Central memory CD8-positive, alpha-beta T cell (primary cell): ENCODE data around the gene PAPOLG.

ENCODE experiments used
- ATAC-seq: fragments of 150-1000 bp; cut with Tn5 transposase; replicated peaks from 2 replicates; pipeline ENCODE4 v1.10.0; 2022; ENCODE audit warnings: mild to moderate bottlenecking, moderate FRiP score, moderate number of reproducible peaks; ENCODE audit not compliant: poor library complexity, severe bottlenecking; ENCODE audit errors: extremely low read depth
- DNase-seq, 2 donors: peaks; one replicate each; pipeline ENCODE4 v3.0.0; 2021; ENCODE audit warnings: low spot score in 2 of 2
- H3K27ac Mint-ChIP-seq: one replicate; pipeline ENCODE4 v1.8.0; 2022; ENCODE audit warnings: low read depth, mild to moderate bottlenecking, moderate library complexity, mixed read lengths
- H3K27me3 Mint-ChIP-seq: one replicate; pipeline ENCODE4 v1.8.0; 2022; ENCODE audit warnings: mixed read lengths
- H3K36me3 Mint-ChIP-seq: one replicate; pipeline ENCODE4 v1.8.0; 2022; ENCODE audit warnings: mild to moderate bottlenecking, moderate library complexity, mixed read lengths; ENCODE audit not compliant: insufficient read depth
- H3K4me1 Mint-ChIP-seq: one replicate; pipeline ENCODE4 v1.8.0; 2022; ENCODE audit warnings: mixed read lengths
- H3K4me3 Mint-ChIP-seq: one replicate; pipeline ENCODE4 v1.8.0; 2022; ENCODE audit warnings: mild to moderate bottlenecking, moderate library complexity, mixed read lengths
- H3K9me3 Mint-ChIP-seq: one replicate; pipeline ENCODE4 v1.8.0; 2022; ENCODE audit warnings: mixed read lengths

The PAPOLG gene

GRCh38 chr2:60741576-60741975, 14.5 kb upstream of the PAPOLG start:
- Mint-ChIP-seq H3K9me3 (no peaks in the 10 kb centered on the region), H3K4me3 (no peak overlapping the region), H3K36me3 (peaks cover 2% of the 10 kb centered on the region), H3K4me1 (peaks cover 12% of the 10 kb centered on the region), H3K27ac (no peak overlapping the region), H3K27me3 (peaks cover 9% of the 10 kb centered on the region)
- no peak for ATAC-seq
- DNase-seq: no peak

DNA sequence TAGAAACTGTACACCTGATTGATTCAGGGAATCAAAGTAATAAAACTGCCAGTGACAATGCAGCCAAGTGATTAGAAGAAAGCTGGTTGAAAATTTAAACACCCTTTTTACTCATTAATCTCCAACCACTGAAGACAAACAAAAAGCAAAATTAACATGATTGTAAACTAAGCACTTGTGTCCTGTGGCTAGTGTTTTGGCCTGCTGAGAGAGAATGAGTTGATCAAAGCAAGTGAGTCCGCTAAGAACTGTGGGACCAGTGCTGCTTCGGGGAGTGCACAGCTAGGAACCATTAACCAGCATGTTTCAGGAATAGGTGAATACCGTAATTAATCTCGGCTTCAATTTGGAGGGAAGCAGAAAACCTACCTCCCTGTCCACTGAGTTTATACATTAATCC, 13.6 kb upstream of the PAPOLG start:
- peaks cover 2% of the 10 kb centered on the region for H3K36me3 Mint-ChIP-seq
- peaks cover 13% of the 10 kb centered on the region for H3K4me1 Mint-ChIP-seq
- no peaks in the 10 kb centered on the region for H3K9me3 Mint-ChIP-seq
- peaks cover 2% of the 10 kb centered on the region for H3K27me3 Mint-ChIP-seq
- H3K4me3 Mint-ChIP-seq: no peak overlapping the region
- no peak for ATAC-seq
- no peak for DNase-seq
- no peak overlapping the region for H3K27ac Mint-ChIP-seq

GRCh38 chr2:60745330-60745729, 10.7 kb upstream of the PAPOLG start:
- DNase-seq (no peak), ATAC-seq (no peak)
- H3K4me3 Mint-ChIP-seq: no peak overlapping the region
- no peak overlapping the region for H3K27ac Mint-ChIP-seq
- peaks cover 2% of the 10 kb centered on the region for H3K36me3 Mint-ChIP-seq
- no peaks in the 10 kb centered on the region for H3K27me3 Mint-ChIP-seq
- peaks cover 13% of the 10 kb centered on the region for H3K4me1 Mint-ChIP-seq
- H3K9me3 Mint-ChIP-seq: no peaks in the 10 kb centered on the region

DNA sequence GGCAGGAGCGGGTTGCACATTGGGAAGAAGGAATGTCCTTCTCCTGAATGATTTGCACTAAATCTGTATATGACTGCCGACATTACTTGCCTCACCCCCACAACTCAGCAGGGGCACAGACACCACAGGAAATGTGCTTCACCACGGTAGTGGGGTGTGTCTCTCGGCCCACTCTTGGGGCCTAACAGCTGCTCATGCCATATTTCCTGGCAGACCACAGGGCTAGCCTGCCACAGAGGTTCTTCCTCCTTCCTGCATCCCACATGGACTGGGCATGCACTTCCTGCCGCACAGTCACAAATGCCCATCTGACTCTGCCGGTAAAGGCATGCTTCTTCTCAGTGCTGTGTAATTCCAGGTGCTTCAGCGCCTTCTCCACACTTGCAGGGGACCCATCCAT, 10.3 kb upstream of the PAPOLG start:
- peak overlapping the region; percentile 21 for H3K4me3 Mint-ChIP-seq
- no peaks in the 10 kb centered on the region for H3K27me3 Mint-ChIP-seq
- peaks cover 2% of the 10 kb centered on the region for H3K36me3 Mint-ChIP-seq
- no peak overlapping the region for H3K27ac Mint-ChIP-seq
- H3K9me3 Mint-ChIP-seq: no peaks in the 10 kb centered on the region
- peaks cover 13% of the 10 kb centered on the region for H3K4me1 Mint-ChIP-seq
- no peak for DNase-seq
- peak; percentile 58 for ATAC-seq

DNA sequence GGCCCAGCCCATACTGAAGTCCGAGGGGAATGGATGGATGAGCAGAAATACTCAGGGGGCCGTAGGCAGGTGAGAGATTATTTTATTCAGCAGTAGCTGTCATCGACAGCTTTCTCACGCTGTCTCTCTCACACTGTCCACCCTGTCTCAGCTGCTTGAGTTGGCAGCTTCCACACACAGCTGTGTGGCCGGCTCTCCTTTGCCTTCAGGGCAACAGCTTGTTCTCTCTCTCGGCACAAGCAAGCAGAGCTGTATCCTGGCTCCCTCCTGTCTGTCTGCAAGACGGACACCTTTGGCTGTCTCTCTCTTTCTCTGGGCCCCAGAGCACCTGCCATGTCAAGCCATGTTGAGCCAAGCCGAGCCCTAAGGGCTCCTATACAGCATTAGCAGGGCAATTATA, 9.8 kb upstream of the PAPOLG start:
- Mint-ChIP-seq H3K27ac (no peak overlapping the region), H3K4me1 (peaks cover 13% of the 10 kb centered on the region), H3K9me3 (no peaks in the 10 kb centered on the region), H3K36me3 (peaks cover 2% of the 10 kb centered on the region), H3K4me3 (no peak overlapping the region), H3K27me3 (no peaks in the 10 kb centered on the region)
- no peak for ATAC-seq
- no peak for DNase-seq

DNA sequence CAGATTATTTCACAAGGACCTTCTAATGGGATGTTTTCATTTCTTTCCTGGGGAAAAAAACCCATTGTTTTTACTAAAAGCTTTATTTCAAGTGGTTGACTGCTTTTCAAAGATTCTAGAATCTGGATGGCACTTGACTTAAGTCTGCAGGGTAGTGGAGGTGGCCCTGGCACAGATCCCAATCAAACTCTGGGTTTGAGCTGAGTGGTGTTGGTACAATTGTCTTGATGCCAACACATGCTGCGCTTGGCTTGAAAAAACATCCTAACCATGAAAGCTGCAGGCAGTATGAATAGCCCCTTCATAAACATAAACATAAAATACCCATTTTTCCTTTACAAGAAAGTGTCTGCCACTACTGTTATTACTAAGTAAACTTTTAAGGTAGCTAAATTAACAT, 3.6 kb downstream of the PAPOLG start:
- Mint-ChIP-seq H3K4me3 (no peak overlapping the region), H3K9me3 (no peaks in the 10 kb centered on the region), H3K4me1 (peaks cover 40% of the 10 kb centered on the region), H3K27me3 (no peaks in the 10 kb centered on the region), H3K27ac (no peak overlapping the region), H3K36me3 (peaks cover 49% of the 10 kb centered on the region)
- no peak for DNase-seq
- no peak for ATAC-seq

GRCh38 chr2:60764736-60765534, 8.9 kb downstream of the PAPOLG start:
- H3K27me3 Mint-ChIP-seq: no peaks in the 10 kb centered on the region
- no peak overlapping the region for H3K27ac Mint-ChIP-seq
- peaks cover 42% of the 10 kb centered on the region for H3K4me1 Mint-ChIP-seq
- H3K9me3 Mint-ChIP-seq: no peaks in the 10 kb centered on the region
- peaks cover 60% of the 10 kb centered on the region for H3K36me3 Mint-ChIP-seq
- H3K4me3 Mint-ChIP-seq: no peak overlapping the region
- DNase-seq (no peak), ATAC-seq (no peak)

DNA sequence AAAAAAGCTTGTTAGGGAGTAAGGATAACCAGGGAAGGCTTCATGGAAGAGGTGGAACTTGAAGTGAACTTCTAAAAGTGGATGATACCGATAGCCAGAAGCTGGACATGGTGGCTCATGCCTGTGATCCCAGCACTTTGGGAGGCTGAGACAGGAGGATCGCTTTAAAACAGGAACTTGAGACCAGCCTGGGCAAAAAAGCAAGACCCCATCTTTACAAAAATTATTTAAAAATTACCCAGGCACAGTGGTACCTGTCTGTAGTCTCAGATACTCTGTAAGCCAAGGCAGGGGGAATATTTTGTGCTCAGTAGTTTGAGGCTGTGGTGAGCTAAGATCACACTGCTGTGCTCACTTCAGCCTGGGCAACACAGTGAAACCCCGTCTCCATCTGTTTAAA, 10.2 kb downstream of the PAPOLG start:
- ATAC-seq: no peak
- DNase-seq: no peak
- Mint-ChIP-seq H3K27ac (peak overlapping the region; percentile 41), H3K36me3 (peaks cover 62% of the 10 kb centered on the region), H3K4me1 (peaks cover 37% of the 10 kb centered on the region), H3K4me3 (no peak overlapping the region), H3K9me3 (no peaks in the 10 kb centered on the region), H3K27me3 (no peaks in the 10 kb centered on the region)

GRCh38 chr2:60771508-60771907, 15.4 kb downstream of the PAPOLG start:
- Mint-ChIP-seq H3K27me3 (no peaks in the 10 kb centered on the region), H3K27ac (no peak overlapping the region), H3K4me1 (peaks cover 36% of the 10 kb centered on the region), H3K36me3 (peaks cover 70% of the 10 kb centered on the region), H3K9me3 (no peaks in the 10 kb centered on the region), H3K4me3 (no peak overlapping the region)
- no peak for DNase-seq
- ATAC-seq: no peak

DNA sequence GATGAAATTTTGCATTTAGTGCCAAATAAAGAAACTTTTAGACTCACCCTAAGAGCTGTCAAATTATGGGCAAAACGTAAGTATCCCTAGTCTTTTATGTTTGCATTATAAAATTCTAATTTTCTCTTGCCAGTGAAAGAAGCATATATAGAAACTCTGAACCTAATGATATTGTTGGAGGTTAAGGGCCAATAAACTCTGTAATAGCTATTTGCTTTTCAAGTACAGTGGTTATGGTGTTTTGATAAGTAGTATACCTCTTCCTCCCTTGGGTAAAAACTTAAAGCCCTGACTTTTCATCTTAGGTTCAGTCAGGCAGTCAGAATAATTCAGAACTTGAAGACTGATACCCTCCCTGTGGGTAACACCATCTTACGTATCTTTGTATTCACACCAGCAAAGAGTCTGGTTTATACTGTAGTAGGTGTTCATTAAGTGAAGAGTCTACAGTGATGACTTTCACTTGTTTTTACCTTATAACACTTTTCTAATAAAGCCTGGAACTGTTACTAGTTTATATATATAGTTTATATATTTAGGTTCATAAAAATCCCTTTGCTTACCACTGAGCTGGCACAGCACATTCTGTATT, 19.1 kb downstream of the PAPOLG start:
- Mint-ChIP-seq H3K36me3 (peaks cover 74% of the 10 kb centered on the region), H3K4me3 (no peak overlapping the region), H3K9me3 (no peaks in the 10 kb centered on the region), H3K27me3 (no peaks in the 10 kb centered on the region), H3K4me1 (peaks cover 9% of the 10 kb centered on the region), H3K27ac (no peak overlapping the region)
- ATAC-seq: no peak
- DNase-seq: no peak

DNA sequence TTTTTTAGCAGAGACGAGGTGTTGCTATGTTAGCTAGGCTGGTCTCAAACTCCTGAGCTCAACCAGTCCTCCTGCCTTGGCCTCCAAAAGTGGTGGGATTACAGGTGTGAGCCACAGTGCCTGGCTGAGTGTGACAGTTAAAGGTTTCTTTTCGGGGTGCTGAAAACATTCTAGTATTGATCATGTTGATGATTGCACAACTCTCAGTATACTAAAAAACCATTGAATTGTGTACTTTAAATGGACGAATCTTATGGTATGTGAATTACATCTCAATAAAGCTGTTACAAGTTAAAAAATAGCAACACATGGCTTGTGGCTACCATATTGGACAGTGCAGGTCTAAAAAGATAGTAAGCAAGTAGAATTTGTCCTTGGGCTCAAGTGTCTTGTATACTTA, 22.3 kb downstream of the PAPOLG start:
- Mint-ChIP-seq H3K4me1 (peaks cover under 1% of the 10 kb centered on the region), H3K4me3 (no peak overlapping the region), H3K9me3 (no peaks in the 10 kb centered on the region), H3K36me3 (peaks cover 70% of the 10 kb centered on the region), H3K27ac (no peak overlapping the region), H3K27me3 (no peaks in the 10 kb centered on the region)
- DNase-seq (no peak), ATAC-seq (no peak)

DNA sequence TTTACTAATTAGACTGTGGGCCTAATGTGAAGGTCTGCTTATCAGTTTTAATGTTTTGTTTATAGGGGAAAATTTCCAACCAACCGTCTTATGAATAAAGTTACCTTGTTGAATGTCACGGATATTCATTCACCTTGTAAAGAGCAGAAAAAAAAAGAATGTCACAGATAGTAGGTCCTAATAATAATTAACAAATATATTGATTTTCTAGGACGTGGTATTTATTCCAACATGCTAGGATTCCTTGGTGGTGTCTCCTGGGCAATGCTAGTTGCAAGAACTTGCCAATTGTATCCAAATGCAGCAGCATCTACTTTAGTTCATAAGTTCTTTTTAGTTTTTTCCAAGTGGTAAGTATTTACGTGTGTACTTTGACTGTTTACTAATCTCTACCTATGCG, 23.4 kb downstream of the PAPOLG start:
- Mint-ChIP-seq H3K9me3 (no peaks in the 10 kb centered on the region), H3K36me3 (peaks cover 72% of the 10 kb centered on the region)
- no peak for DNase-seq

DNA sequence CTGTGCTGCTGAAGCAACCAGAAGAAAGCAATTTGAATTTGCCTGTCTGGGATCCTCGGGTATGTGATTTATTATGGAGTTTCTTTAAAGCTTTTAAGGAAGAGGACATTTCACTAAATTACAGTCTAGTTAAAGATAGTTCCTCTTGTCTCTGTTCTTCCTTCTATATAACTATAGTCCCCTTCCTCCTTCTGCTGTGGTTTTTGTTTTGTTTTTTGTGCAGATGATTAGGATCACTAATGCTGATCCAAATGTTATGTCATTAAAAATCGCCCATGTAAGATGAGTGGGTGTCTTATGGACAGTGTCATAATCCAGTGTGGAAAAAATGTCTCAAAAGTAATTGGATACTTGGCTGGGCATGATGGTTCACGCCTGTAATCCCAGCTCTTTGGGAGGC, 24.7 kb downstream of the PAPOLG start:
- no peaks in the 10 kb centered on the region for H3K4me1 Mint-ChIP-seq

More for the DNA sequence above, 23.4 kb downstream of the PAPOLG start:
- no peak overlapping the region for H3K27ac Mint-ChIP-seq
- H3K27me3 Mint-ChIP-seq: no peaks in the 10 kb centered on the region
- H3K4me1 Mint-ChIP-seq: no peaks in the 10 kb centered on the region
- ATAC-seq: no peak
- H3K4me3 Mint-ChIP-seq: no peak overlapping the region

More for the DNA sequence above, 24.7 kb downstream of the PAPOLG start:
- ATAC-seq (no peak), DNase-seq (no peak)
- Mint-ChIP-seq H3K36me3 (peaks cover 74% of the 10 kb centered on the region), H3K27ac (no peak overlapping the region), H3K27me3 (no peaks in the 10 kb centered on the region), H3K4me3 (no peak overlapping the region), H3K9me3 (no peaks in the 10 kb centered on the region)
